ENCODE results near the gene SCART1. TPM values are rescaled to one million over a fixed set of nuclear protein-coding genes. Genes with fewer than 3 reads are reported as not detected.
"Not testable (repeated sequence)": the region's sequence is repeated elsewhere in the genome, so short reads cannot be mapped to it uniquely, and the experiment has no call there.

Gene SCART1
- total RNA-seq, 1 donor from 2014 or later: 4.8 TPM

- Histone ChIP-seq H3K27me3 (no peaks in the 10 kb centered on the region), H3K36me3 (no peaks in the 10 kb centered on the region), H3K27ac (no peak overlapping the region), H3K4me1 (no peaks in the 10 kb centered on the region), H3K4me3 (no peak overlapping the region), H3K9me3 (peaks cover 0 to 7% of the 10 kb centered on the region in 2 donors)
- TF ChIP-seq CTCF (IDR thresholded peaks at IDR 0.05): no peak
- intact Hi-C loops (cut with DNase I): loop anchor here (10.0 kb wide), 1 partner anchor 187 kb away; no protein-coding TSS in a partner anchor
- DNase-seq (ENCODE audit: low spot score in 2 of 2): no peak
Measured at GRCh38 chr10:133511907-133512528, 58.3 kb downstream of the SCART1 start.

DNA sequence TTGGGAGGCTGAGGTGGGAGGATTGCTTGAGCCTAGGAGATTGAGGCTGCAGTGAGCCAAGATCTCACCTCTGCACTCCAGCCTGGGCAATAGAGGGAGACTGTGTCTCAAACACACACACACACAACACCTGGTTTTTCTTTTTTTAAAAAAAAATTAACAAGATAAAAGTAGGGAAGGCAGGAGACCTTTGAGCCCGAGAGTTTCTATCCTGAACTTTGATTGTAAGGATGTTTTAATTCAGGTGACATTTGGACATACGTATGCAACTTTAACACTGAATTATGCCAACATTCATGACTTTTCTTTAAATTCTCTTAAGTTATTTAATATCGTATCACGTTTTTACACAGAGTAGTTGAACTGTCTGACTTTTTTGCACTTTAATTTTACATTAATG, 61.7 kb downstream of the SCART1 start:
- Histone ChIP-seq H3K4me1 (no peaks in the 10 kb centered on the region), H3K27me3 (no peaks in the 10 kb centered on the region), H3K4me3 (no peak overlapping the region), H3K36me3 (no peaks in the 10 kb centered on the region), H3K27ac (no peak overlapping the region), H3K9me3 (no peaks in the 10 kb centered on the region)
- no peak for DNase-seq (ENCODE audit: low spot score in 2 of 2)
- TF ChIP-seq CTCF (IDR thresholded peaks at IDR 0.05): no peak
- intact Hi-C loops (cut with DNase I): loop anchor here (10.0 kb wide), 1 partner anchor 191 kb away; no protein-coding TSS in a partner anchor

DNA sequence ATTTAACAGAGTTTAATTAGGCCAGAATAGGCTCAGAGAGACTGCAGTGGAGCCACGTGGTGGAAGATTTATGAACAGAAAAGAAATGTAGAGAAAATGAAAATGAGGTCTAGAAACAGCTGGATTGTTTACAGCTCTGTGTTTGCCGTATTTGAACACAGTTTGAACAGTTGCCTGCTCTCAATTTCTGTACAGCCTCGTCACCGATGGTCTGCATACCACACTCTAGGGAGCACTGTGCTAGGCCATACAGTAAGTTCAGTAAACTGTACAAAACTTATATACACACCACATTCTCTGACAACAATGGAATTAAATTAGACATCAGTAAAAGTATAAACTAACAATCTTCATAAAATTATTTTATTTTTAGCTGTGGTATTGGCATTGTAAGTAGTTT, 62.3 kb downstream of the SCART1 start:
- Histone ChIP-seq H3K9me3 (no peaks in the 10 kb centered on the region), H3K36me3 (no peaks in the 10 kb centered on the region), H3K27ac (no peak overlapping the region), H3K27me3 (no peaks in the 10 kb centered on the region), H3K4me1 (no peaks in the 10 kb centered on the region), H3K4me3 (no peak overlapping the region)
- intact Hi-C loops (cut with DNase I): loop anchor here (10.0 kb wide), 1 partner anchor 191 kb away; no protein-coding TSS in a partner anchor
- no peak for DNase-seq (ENCODE audit: low spot score in 2 of 2)
- TF ChIP-seq CTCF (IDR thresholded peaks at IDR 0.05): no peak

- not testable (repeated sequence) for H3K4me1 ChIP-seq; H3K27ac ChIP-seq; H3K36me3 ChIP-seq; H3K9me3 ChIP-seq; H3K4me3 ChIP-seq; DNase-seq (ENCODE audit: low spot score in 2 of 2); H3K27me3 ChIP-seq
- intact Hi-C loops (cut with DNase I): loop anchor here (10.0 kb wide), 1 partner anchor 194 kb away; no protein-coding TSS in a partner anchor
Measured at GRCh38 chr10:133518517-133518916, 64.8 kb downstream of the SCART1 start.

Other genes with a start within 250 kb of the SCART1 start
- gene UTF1, start 223.7 kb upstream of the SCART1 start, total RNA-seq: not detected
- gene VENTX, start 216.1 kb upstream of the SCART1 start, total RNA-seq: 1.5 TPM
- gene ADAM8, start 177.1 kb upstream of the SCART1 start, total RNA-seq: 21.4 TPM
- gene TUBGCP2, start 145.1 kb upstream of the SCART1 start, total RNA-seq: 72.4 TPM
- 51.8 TPM for gene ZNF511, start 145.0 kb upstream of the SCART1 start, total RNA-seq
- not detected for gene CALY, start 117.0 kb upstream of the SCART1 start, total RNA-seq
- gene PRAP1, start 106.6 kb upstream of the SCART1 start, total RNA-seq: not detected
- gene FUOM, start 95.9 kb upstream of the SCART1 start, total RNA-seq: 38.5 TPM
- gene ECHS1, start 80.6 kb upstream of the SCART1 start, total RNA-seq: 68.0 TPM
- gene PAOX, start 74.7 kb upstream of the SCART1 start, total RNA-seq: 1.4 TPM
- 37.8 TPM for gene MTG1, start 59.8 kb upstream of the SCART1 start, total RNA-seq
- not detected for gene SPRN, start 29.3 kb upstream of the SCART1 start, total RNA-seq
- 11.9 TPM for gene CYP2E1, start 73.4 kb downstream of the SCART1 start, total RNA-seq
- gene SYCE1, start 111.6 kb downstream of the SCART1 start, total RNA-seq: not detected
- not detected for gene FRG2B, start 172.8 kb downstream of the SCART1 start, total RNA-seq